Heart right ventricle (tissue), 16 donors: Measurements from ENCODE around the gene OLIG1. TPM values are rescaled to one million over a fixed set of nuclear protein-coding genes. Genes with fewer than 3 reads are reported as not detected.

Experiments used
- ATAC-seq, 8 donors: fragments of 200-7000 bp; cut with Tn5 transposase; one replicate each; pipeline ENCODE4 v1.9.1; 2020; ENCODE audit warnings: mild to moderate bottlenecking in 8 of 8, moderate library complexity in 8 of 8, moderate number of reproducible peaks in 1 of 8
- DNase-seq, 2 donors: peaks; one replicate each; pipeline ENCODE4 v3.0.0-alpha.2; 2020
- H3K27ac ChIP-seq, 10 donors: fragments of 200-600 bp; sonication (generic) in 2 of 10; one replicate each; pipeline versions ENCODE4 v1.5.0 to v1.8.0; 2020 to 2022; ENCODE audit warnings: mild to moderate bottlenecking in 3 of 10
- H3K27me3 ChIP-seq, 7 donors: fragments of 200-600 bp; one replicate each; pipeline ENCODE4 v1.8.0; 2021 to 2022; ENCODE audit warnings: mild to moderate bottlenecking in 2 of 7
- H3K36me3 ChIP-seq, 9 donors: fragments of 200-600 bp; sonication (generic) in 1 of 9; one replicate each; pipeline versions ENCODE4 v1.5.0 to v1.8.0; 2020 to 2022; ENCODE audit warnings: mild to moderate bottlenecking in 2 of 9
- H3K4me1 ChIP-seq, 9 donors: fragments of 200-600 bp; sonication (generic) in 1 of 9; one replicate each; pipeline versions ENCODE4 v1.5.0 to v1.8.0; 2020 to 2022; ENCODE audit warnings: mild to moderate bottlenecking in 4 of 9
- H3K4me3 ChIP-seq, 10 donors: fragments of 200-600 bp; sonication (generic) in 2 of 10; one replicate each; pipeline versions ENCODE4 v1.5.0 to v1.8.0; 2020 to 2022; ENCODE audit warnings: mild to moderate bottlenecking in 7 of 10, moderate library complexity in 2 of 10
- H3K9me3 ChIP-seq, 11 donors: fragments of 200-600 bp in 10 of 11; sonication (generic) in 2 of 11; one replicate each; pipeline versions ENCODE4 v1.5.0 to v1.8.0; 2013 to 2022; ENCODE audit warnings: mild to moderate bottlenecking in 2 of 11, control low read depth in 1 of 11, moderate library complexity in 1 of 11
- CTCF ChIP-seq, 9 donors: fragments of 200-600 bp; sonication (generic) in 2 of 9; IDR thresholded peaks; one replicate each; pipeline versions ENCODE4 v1.5.0 to v1.8.0; 2021 to 2022; ENCODE audit warnings: antibody characterized with exemption in 9 of 9, mild to moderate bottlenecking in 5 of 9, moderate library complexity in 1 of 9
- WGBS, 2 donors: extraction: QIAGEN DNeasy Blood & Tissue Kit; methylation state at CpG; one replicate each; pipeline ENCODE4 v1.1.7; 2013; ENCODE audit warnings: inconsistent platforms in 1 of 2; 5-methylcytosine and 5-hydroxymethylcytosine counted together
- intact Hi-C, 10 donors: fragments of 100-400 bp; cut with DNase I; formaldehyde crosslinking; loops; one replicate each; pipeline versions ENCODE4 v1.11.1 to v1.14.2; 2022
- polyA plus RNA-seq, 2 donors: library from polyadenylated mRNA; stranded (reverse); fragments of 200-250 nt; gene quantifications; one replicate each; pipeline ENCODE4 v1.2.3, GENCODE V29; 2013
- total RNA-seq, 10 donors: library from RNA; stranded (reverse); fragmentation: NEBNext Ultra II Directional in 3 of 10; extraction: Animal tissue kit (Norgen Biotek cat#: 25700) in 3 of 10; gene quantifications; one replicate each; pipeline versions ENCODE4 v1.2.1 to v1.2.4, GENCODE V29; 2021 to 2023
- donor health status: Arrhythmogenic right ventricular cardiomyopathy.
- donor health status: ischemic (EF 13 %, LVEDD 7.1; RV severe dilation, severe dysfunction).
- donor health status: healthy with polysubstance abuse.
- donor health status: DM: no; HTN: yes; CAD: no.
- donor health status: DM: no; HTN: no; CAD: no.
- donor health status: ischemic (EF 25% LVEDD 6.9; RV normal size, moderate dysfunction).
- donor health status: ischemic (EF 25% LVEDD 5.7; RV mildly dilated, moderate dysfunction).
- donor health status: healthy.
- donor health status: DM: yes; HTN: yes; CAD: no.
- donor health status: Ischemic cardiomyopathy.
- donor health status: ischemic (EF 35%, LVEDD 5.7; RV mildly dilated, moderate dysfunction).
- donor health status: nonischemic (EF 11% LVEDD 7.7; RV severe dilation, severe dysfunction).
- donor health status: DM: yes; HTN: yes; CAD: no.
- donor health status: PGD.
- donor health status: ischemic (EF 29% LVEDD 5.4; RV normal size, mild dysfunction).
- donor health status: nonischemic (EF 23%, LVEDD 6.1; RV moderate dilation, normal function).

Gene OLIG1
- total and polyA plus RNA-seq, 12 donors, result 0.09 to 0.49 (median 0.12) TPM; not detected in 8

- intact Hi-C loops, result no loop called here
- Histone ChIP-seq H3K36me3 (no peaks in the 10 kb centered on the region), H3K27ac (no peak overlapping the region), H3K4me3 (no peak overlapping the region), H3K27me3 (peaks cover 19 to 100% (median 98%) of the 10 kb centered on the region in 7 donors), H3K9me3 (peaks cover 0 to 10% (median 0%) of the 10 kb centered on the region in 11 donors), H3K4me1 (peaks cover 4 to 54% (median 15%) of the 10 kb centered on the region in 9 donors)
- DNase-seq, result no peak
- ATAC-seq, result no peak
- 61 to 65% methylated on average over 5 of the region's 5 CpGs for WGBS, 2 donors
- TF ChIP-seq CTCF (IDR thresholded peaks at IDR 0.05), result no peak
Observed at GRCh38 chr21:33069243-33069642, 698 bp upstream of the OLIG1 start.

- ATAC-seq, result no peak
- Histone ChIP-seq H3K4me1 (peaks cover 4 to 50% (median 15%) of the 10 kb centered on the region in 9 donors), H3K4me3 (peak overlapping the region in 9 of 10 donors; percentile 30 to 56 (median 44)), H3K36me3 (no peaks in the 10 kb centered on the region), H3K9me3 (peaks cover 0 to 10% (median 0%) of the 10 kb centered on the region in 11 donors), H3K27ac (no peak overlapping the region), H3K27me3 (peaks cover 19 to 100% (median 98%) of the 10 kb centered on the region in 7 donors)
- DNase-seq, result no peak
- 4 to 7% methylated on average over 11 of the region's 11 CpGs for WGBS, 2 donors
- no peak for TF ChIP-seq CTCF (IDR thresholded peaks at IDR 0.05)
- intact Hi-C loops, result no loop called here
Observed at GRCh38 chr21:33069645-33069993, 322 bp upstream of the OLIG1 start.

GRCh38 chr21:33070744-33070997, 730 bp downstream of the OLIG1 start:
- ATAC-seq, result no peak
- WGBS, 2 donors, result 1% methylated on average over 32 to 44 of the region's 44 CpGs
- DNase-seq, result no peak
- peak overlapping the region in 1 of 10 donors; percentile 44 for H3K27ac ChIP-seq
- H3K4me3 ChIP-seq, result peak overlapping the region in 9 of 10 donors; percentile 30 to 56 (median 46)
- H3K36me3 ChIP-seq, result no peaks in the 10 kb centered on the region
- intact Hi-C loops, result no loop called here
- H3K9me3 ChIP-seq, result peaks cover 0 to 10% (median 0%) of the 10 kb centered on the region in 11 donors
- H3K27me3 ChIP-seq, result peaks cover 19 to 100% (median 97%) of the 10 kb centered on the region in 7 donors
- TF ChIP-seq CTCF (IDR thresholded peaks at IDR 0.05), result no peak
- peaks cover 4 to 42% (median 15%) of the 10 kb centered on the region in 9 donors for H3K4me1 ChIP-seq

- WGBS, 2 donors, result 1% methylated on average over 69 of the region's 69 CpGs
- peak overlapping the region; percentile 8 to 56 (median 46) for H3K4me3 ChIP-seq
- H3K4me1 ChIP-seq, result peaks cover 4 to 42% (median 15%) of the 10 kb centered on the region in 9 donors
- H3K27me3 ChIP-seq, result peaks cover 19 to 100% (median 99%) of the 10 kb centered on the region in 7 donors
- no peaks in the 10 kb centered on the region for H3K36me3 ChIP-seq
- intact Hi-C loops, result no loop called here
- DNase-seq (no peak), ATAC-seq (peak in 1 of 8 donors; percentile 33)
- peaks cover 0 to 10% (median 0%) of the 10 kb centered on the region in 11 donors for H3K9me3 ChIP-seq
- no peak for TF ChIP-seq CTCF (IDR thresholded peaks at IDR 0.05)
- H3K27ac ChIP-seq, result peak overlapping the region in 1 of 10 donors; percentile 44
Observed at GRCh38 chr21:33070998-33071769, 1.2 kb downstream of the OLIG1 start.
